Esophagus squamous epithelium (tissue), 5 donors: Measurements from ENCODE around the gene RTL1. TPM values are rescaled to one million over a fixed set of nuclear protein-coding genes. Genes with fewer than 3 reads are reported as not detected.

ENCODE experiments used
- DNase-seq: peaks from one replicate; lab custom pipeline; 2025; lab: John Stamatoyannopoulos, UW
- H3K27ac ChIP-seq, 4 donors: fragments of 200-600 bp; sonication (generic); one replicate each; pipeline ENCODE4 v1.5.1; 2016 to 2019; ENCODE audit warnings: mild to moderate bottlenecking in 1 of 4
- H3K27me3 ChIP-seq, 4 donors: fragments of 200-600 bp; sonication (generic); 1 replicate in 3 of 4; 2 replicates in 1 of 4; pipeline versions ENCODE4 v1.5.1 to v1.6.0; 2017 to 2021; ENCODE audit warnings: antibody characterized with exemption in 1 of 4
- H3K36me3 ChIP-seq, 3 donors: fragments of 200-600 bp; sonication (generic); one replicate each; pipeline ENCODE4 v1.5.1; 2016 to 2019
- H3K4me1 ChIP-seq, 3 donors: fragments of 200-600 bp; sonication (generic); one replicate each; pipeline ENCODE4 v1.5.1; 2017 to 2019
- H3K4me3 ChIP-seq, 4 donors: fragments of 200-600 bp; sonication (generic); 1 replicate in 3 of 4; 2 replicates in 1 of 4; pipeline ENCODE4 v1.5.1; 2016 to 2019; ENCODE audit warnings: mild to moderate bottlenecking in 2 of 4, moderate library complexity in 1 of 4
- H3K9me3 ChIP-seq, 3 donors: fragments of 200-600 bp; sonication (generic); one replicate each; pipeline ENCODE4 v1.5.1; 2016 to 2019
- POLR2A ChIP-seq, 4 donors: fragments of 450-650 bp; IDR thresholded peaks; one replicate each; pipeline ENCODE4 v1.6.1; 2017; ENCODE audit warnings: antibody characterized with exemption in 4 of 4, mild to moderate bottlenecking in 4 of 4, moderate library complexity in 3 of 4
- WGBS, 2 donors: methylation state at CpG; one replicate each; pipeline ENCODE4 v1.1.5; 2018; 5-methylcytosine and 5-hydroxymethylcytosine counted together
- intact Hi-C: fragments of 100-400 bp; cut with DNase I; formaldehyde crosslinking; loops from one replicate; pipeline ENCODE4 v1.15.0; 2022
- total RNA-seq, 4 donors: library from RNA; depleted of rRNA; stranded (reverse); fragments of >200 nt; gene quantifications; one replicate each; pipeline ENCODE4 v1.1.0, GENCODE V29; 2016
- TF ChIP-seq, protein P1 (sequence below), 6 experiments: fragments of 450-650 bp in 4 of 6; fragments of 200-600 bp in 2 of 6; sonication (generic) in 2 of 6; IDR thresholded peaks; one replicate each; pipeline ENCODE4 v1.5.1; 2016 to 2019; ENCODE audit warnings: antibody characterized with exemption in 6 of 6, mild to moderate bottlenecking in 4 of 6, moderate library complexity in 4 of 6
- donor health status: DM: yes; HTN: yes; CAD: no.

RTL1 gene
- total RNA-seq, 4 donors from 2014 or later: not detected

DNA sequence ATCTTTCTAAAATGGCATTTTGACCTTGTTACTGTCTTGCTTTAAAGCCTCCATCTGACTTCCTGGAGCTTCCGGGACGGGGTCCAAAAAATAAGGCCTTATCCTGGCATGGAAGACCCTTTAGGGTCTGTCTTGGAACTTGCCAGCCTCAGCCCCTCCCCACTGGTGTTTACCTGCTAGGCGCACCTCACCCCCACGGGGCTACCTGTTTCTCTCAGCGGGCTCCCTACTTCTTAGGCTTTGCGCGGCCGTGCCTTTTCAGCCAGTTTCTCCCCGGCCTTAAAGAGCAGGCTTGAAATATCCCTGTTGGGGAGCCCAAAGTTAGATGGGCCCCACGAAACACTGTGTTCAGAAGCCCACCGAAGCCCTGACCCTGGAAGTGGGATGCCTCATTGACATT, 5.1 kb downstream of the RTL1 start:
- Histone ChIP-seq H3K36me3 (no peaks in the 10 kb centered on the region), H3K4me1 (peaks cover 0 to 19% (median 0%) of the 10 kb centered on the region in 3 donors), H3K9me3 (no peaks in the 10 kb centered on the region), H3K27me3 (peaks cover 0 to 84% (median 0%) of the 10 kb centered on the region in 4 donors), H3K4me3 (no peak overlapping the region), H3K27ac (no peak overlapping the region)
- WGBS, 2 donors: 62 to 68% methylated on average over 7 to 11 of the region's 11 CpGs
- intact Hi-C loops: no loop called here
- DNase-seq: no peak
- TF ChIP-seq, protein P1, sequence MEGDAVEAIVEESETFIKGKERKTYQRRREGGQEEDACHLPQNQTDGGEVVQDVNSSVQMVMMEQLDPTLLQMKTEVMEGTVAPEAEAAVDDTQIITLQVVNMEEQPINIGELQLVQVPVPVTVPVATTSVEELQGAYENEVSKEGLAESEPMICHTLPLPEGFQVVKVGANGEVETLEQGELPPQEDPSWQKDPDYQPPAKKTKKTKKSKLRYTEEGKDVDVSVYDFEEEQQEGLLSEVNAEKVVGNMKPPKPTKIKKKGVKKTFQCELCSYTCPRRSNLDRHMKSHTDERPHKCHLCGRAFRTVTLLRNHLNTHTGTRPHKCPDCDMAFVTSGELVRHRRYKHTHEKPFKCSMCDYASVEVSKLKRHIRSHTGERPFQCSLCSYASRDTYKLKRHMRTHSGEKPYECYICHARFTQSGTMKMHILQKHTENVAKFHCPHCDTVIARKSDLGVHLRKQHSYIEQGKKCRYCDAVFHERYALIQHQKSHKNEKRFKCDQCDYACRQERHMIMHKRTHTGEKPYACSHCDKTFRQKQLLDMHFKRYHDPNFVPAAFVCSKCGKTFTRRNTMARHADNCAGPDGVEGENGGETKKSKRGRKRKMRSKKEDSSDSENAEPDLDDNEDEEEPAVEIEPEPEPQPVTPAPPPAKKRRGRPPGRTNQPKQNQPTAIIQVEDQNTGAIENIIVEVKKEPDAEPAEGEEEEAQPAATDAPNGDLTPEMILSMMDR (IDR thresholded peaks at IDR 0.05): no peak
- no peak for TF ChIP-seq POLR2A (IDR thresholded peaks at IDR 0.05)

DNA sequence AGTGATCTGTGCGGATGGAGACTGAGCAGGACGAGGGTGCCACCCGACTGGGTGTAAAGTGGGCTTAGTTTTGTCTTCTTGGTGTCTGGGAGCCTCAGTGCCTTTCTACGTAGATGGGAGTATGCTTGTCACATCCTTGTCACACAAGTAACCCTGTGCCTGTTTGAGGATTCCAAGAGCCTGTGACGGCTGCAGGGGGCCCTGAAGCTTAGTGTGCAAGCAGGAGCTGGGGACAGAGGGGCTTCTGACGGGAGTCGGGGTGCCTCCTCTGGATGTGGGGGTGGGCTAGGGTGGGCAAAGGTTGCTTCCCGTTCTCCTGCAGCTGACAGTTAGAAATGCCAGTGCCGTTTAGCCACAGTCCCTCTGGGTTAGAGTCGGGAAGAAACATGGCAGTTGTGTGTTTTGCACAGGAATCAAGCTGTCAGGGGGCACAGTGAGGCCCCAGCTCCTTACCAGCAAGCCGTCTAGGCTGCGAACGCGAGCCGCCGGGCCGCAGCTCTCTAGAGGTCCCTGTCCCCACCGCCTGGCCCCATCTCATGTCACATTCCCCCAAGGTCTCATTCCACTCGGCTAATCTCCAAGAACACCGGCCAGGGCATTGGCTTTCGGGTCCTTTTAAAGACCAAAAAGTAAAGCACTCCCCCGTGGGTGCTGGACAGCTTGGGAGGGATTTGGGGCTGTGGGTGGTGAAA, 7.0 kb downstream of the RTL1 start:
- 69 to 83% methylated on average over 5 to 6 of the region's 22 CpGs for WGBS, 2 donors
- Histone ChIP-seq H3K36me3 (no peaks in the 10 kb centered on the region), H3K4me1 (peaks cover 0 to 19% (median 0%) of the 10 kb centered on the region in 3 donors), H3K27me3 (peaks cover 0 to 64% (median 0%) of the 10 kb centered on the region in 4 donors), H3K9me3 (no peaks in the 10 kb centered on the region), H3K4me3 (no peak overlapping the region), H3K27ac (no peak overlapping the region)
- intact Hi-C loops: no loop called here
- DNase-seq: no peak
- TF ChIP-seq, protein P1 (IDR thresholded peaks at IDR 0.05): no peak
- no peak for TF ChIP-seq POLR2A (IDR thresholded peaks at IDR 0.05)

DNA sequence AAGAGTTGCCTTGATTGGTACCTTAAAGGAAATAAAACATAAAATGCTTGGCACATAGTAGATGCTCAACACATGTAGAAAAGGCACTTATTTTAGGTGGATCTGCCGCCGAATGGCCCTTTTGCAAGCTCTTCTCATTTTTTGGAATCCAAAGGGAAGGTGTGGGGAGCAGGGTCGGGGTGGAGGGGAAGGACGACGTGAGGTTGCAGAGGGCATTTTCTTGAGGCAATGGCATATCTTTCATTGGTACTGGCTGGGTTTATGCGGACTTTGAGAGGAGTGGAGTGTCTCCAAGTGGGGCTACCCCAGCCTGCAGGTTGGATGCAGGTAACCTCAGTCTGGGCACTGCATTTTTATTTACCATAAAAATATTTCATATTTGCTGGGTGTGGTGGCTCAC, 8.1 kb downstream of the RTL1 start:
- H3K27me3 ChIP-seq: peaks cover 0 to 53% (median 0%) of the 10 kb centered on the region in 4 donors
- no peak for DNase-seq
- H3K27ac ChIP-seq: no peak overlapping the region
- H3K4me3 ChIP-seq: no peak overlapping the region
- H3K4me1 ChIP-seq: peaks cover 0 to 13% (median 0%) of the 10 kb centered on the region in 3 donors
- no peaks in the 10 kb centered on the region for H3K36me3 ChIP-seq
- no peak for TF ChIP-seq POLR2A (IDR thresholded peaks at IDR 0.05)
- TF ChIP-seq, protein P1 (IDR thresholded peaks at IDR 0.05): no peak
- no peaks in the 10 kb centered on the region for H3K9me3 ChIP-seq
- WGBS, 2 donors: 81 to 89% methylated on average over 6 of the region's 6 CpGs
- intact Hi-C loops: no loop called here

DNA sequence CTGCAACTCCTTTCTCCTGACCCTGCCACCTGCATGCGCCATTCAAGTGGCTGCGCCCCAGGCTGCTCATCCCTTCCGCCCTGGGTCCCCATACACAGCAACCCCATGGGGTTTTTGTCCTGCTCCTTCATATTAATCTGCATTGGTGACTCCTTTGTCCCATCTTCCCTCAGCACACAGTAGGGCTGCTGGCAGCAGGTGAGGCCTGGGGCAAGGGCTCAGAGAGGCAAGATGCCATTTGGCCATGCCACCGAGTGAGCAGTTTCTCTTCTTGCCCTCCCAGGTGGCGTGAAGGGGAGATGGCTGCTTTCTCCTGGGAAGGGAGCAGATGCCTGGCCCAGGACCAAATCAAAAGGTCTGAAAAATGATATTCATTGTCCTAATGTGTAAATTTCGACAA, 9.1 kb downstream of the RTL1 start:
- TF ChIP-seq, protein P1 (IDR thresholded peaks at IDR 0.05): no peak
- no peak for TF ChIP-seq POLR2A (IDR thresholded peaks at IDR 0.05)
- Histone ChIP-seq H3K4me1 (peaks cover 0 to 3% (median 0%) of the 10 kb centered on the region in 3 donors), H3K27me3 (peaks cover 0 to 49% (median 0%) of the 10 kb centered on the region in 4 donors), H3K27ac (no peak overlapping the region), H3K9me3 (no peaks in the 10 kb centered on the region), H3K4me3 (no peak overlapping the region), H3K36me3 (no peaks in the 10 kb centered on the region)
- DNase-seq: no peak
- intact Hi-C loops: no loop called here
- WGBS, 2 donors: 89 to 91% methylated on average over 6 of the region's 6 CpGs

DNA sequence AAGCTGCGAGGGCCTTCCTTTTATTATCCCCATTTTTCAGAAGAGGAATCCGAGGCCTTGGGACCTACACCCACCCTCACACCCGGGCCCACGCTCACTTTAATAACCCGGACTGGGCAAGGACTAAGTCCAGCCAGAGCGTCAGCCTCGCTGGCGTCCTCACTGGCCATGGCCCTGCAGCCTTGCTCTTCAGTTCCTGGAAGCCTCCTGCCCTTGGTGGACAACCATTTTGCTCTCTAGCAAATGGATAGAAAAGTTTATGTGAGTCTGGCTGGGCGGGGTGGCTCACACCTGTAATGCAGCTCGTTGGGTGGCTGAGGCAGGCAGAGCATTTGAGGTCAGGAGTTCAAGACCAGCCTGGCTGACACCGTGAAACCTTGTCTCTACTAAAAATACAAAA, 9.8 kb downstream of the RTL1 start:
- peaks cover 0 to 42% (median 0%) of the 10 kb centered on the region in 4 donors for H3K27me3 ChIP-seq

More for the DNA sequence above, 9.8 kb downstream of the RTL1 start:
- H3K36me3 ChIP-seq: no peaks in the 10 kb centered on the region
- no peaks in the 10 kb centered on the region for H3K9me3 ChIP-seq
- H3K4me3 ChIP-seq: no peak overlapping the region
- TF ChIP-seq, protein P1 (IDR thresholded peaks at IDR 0.05): no peak
- TF ChIP-seq POLR2A (IDR thresholded peaks at IDR 0.05): no peak
- H3K4me1 ChIP-seq: no peaks in the 10 kb centered on the region
- intact Hi-C loops: no loop called here
- H3K27ac ChIP-seq: no peak overlapping the region
- no peak for DNase-seq
- WGBS, 2 donors: 91 to 100% methylated on average over 4 to 9 of the region's 11 CpGs
